Liver (tissue), 3 donors: ENCODE results near the gene ZNF888.

Experiments used
- EGR1 ChIP-seq, 2 donors: IDR thresholded peaks; 2 replicates each; pipeline ENCODE4 v1.6.1; 2016 to 2018; ENCODE audit warnings: antibody characterized with exemption in 2 of 2, low read depth in 2 of 2
- FOXA1 ChIP-seq: IDR thresholded peaks from 2 replicates; pipeline ENCODE4 v1.6.1; 2016; ENCODE audit warnings: antibody characterized with exemption
- HNF4G ChIP-seq: IDR thresholded peaks from 2 replicates; pipeline ENCODE4 v1.6.1; 2016; ENCODE audit warnings: antibody characterized with exemption
- NR2F2 ChIP-seq: IDR thresholded peaks from 2 replicates; pipeline ENCODE4 v1.6.1; 2016; ENCODE audit warnings: antibody characterized with exemption
- RAD21 ChIP-seq, 2 donors: IDR thresholded peaks; 2 replicates each; pipeline ENCODE4 v1.6.1; 2016; ENCODE audit warnings: antibody characterized with exemption in 2 of 2, mild to moderate bottlenecking in 2 of 2
- RXRA ChIP-seq, 2 donors: IDR thresholded peaks; 2 replicates each; pipeline ENCODE4 v1.6.1; 2017 to 2018; ENCODE audit warnings: antibody characterized with exemption in 2 of 2, mild to moderate bottlenecking in 1 of 2
- SP1 ChIP-seq: IDR thresholded peaks from 2 replicates; pipeline ENCODE4 v1.6.1; 2018; ENCODE audit warnings: antibody characterized with exemption, mild to moderate bottlenecking
- TAF1 ChIP-seq: conservative IDR thresholded peaks from 2 replicates; pipeline ENCODE4 v1.6.1; 2016; ENCODE audit warnings: antibody characterized with exemption, mild to moderate bottlenecking
- YY1 ChIP-seq: IDR thresholded peaks from 2 replicates; pipeline ENCODE4 v1.6.1; 2016; ENCODE audit warnings: antibody characterized with exemption, mild to moderate bottlenecking
- TF ChIP-seq, protein P1 (sequence below): fragments of 150-350 bp; IDR thresholded peaks from 2 replicates; pipeline ENCODE4 v1.5.1; 2017; ENCODE audit warnings: improper control_type of control experiment, low read depth, low read length; ENCODE audit not compliant: missing input control
- TF ChIP-seq, protein P2 (sequence below): IDR thresholded peaks from 2 replicates; pipeline ENCODE4 v1.6.1; 2016; ENCODE audit warnings: antibody characterized with exemption
- TF ChIP-seq, protein P3 (sequence below): IDR thresholded peaks from 2 replicates; pipeline ENCODE4 v1.6.1; 2016; ENCODE audit warnings: antibody characterized with exemption
- TF ChIP-seq, protein P4 (sequence below): IDR thresholded peaks from 2 replicates; pipeline ENCODE4 v1.6.1; 2016; ENCODE audit warnings: antibody characterized with exemption
- TF ChIP-seq, protein P5 (sequence below): IDR thresholded peaks from 2 replicates; pipeline ENCODE4 v1.6.1; 2016; ENCODE audit warnings: antibody characterized with exemption, mild to moderate bottlenecking
- donor health status: healthy.
- donor health status: healthy.

DNA sequence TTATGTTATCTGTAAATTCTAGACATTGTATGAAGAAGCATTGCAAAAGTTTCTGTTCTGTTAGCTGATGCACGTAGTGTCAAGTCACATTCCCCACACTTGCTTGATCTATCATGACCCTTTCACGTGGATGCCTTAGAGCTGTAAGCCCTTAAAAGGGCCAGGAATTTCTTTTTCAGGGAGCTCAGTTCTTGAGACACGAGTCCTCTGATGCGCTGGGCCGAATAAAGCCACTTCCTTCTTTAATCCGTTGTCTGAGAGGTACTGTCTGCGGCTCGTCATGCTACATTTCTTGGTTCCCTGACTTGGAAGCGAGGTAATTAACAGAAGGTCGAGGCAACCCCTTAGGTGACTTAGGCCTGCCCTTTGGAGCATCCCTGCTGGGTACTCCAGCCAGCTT, 33.7 kb upstream of the ZNF888 start:
- TF ChIP-seq, protein P1, sequence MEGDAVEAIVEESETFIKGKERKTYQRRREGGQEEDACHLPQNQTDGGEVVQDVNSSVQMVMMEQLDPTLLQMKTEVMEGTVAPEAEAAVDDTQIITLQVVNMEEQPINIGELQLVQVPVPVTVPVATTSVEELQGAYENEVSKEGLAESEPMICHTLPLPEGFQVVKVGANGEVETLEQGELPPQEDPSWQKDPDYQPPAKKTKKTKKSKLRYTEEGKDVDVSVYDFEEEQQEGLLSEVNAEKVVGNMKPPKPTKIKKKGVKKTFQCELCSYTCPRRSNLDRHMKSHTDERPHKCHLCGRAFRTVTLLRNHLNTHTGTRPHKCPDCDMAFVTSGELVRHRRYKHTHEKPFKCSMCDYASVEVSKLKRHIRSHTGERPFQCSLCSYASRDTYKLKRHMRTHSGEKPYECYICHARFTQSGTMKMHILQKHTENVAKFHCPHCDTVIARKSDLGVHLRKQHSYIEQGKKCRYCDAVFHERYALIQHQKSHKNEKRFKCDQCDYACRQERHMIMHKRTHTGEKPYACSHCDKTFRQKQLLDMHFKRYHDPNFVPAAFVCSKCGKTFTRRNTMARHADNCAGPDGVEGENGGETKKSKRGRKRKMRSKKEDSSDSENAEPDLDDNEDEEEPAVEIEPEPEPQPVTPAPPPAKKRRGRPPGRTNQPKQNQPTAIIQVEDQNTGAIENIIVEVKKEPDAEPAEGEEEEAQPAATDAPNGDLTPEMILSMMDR: no peak
- TF ChIP-seq, protein P2, sequence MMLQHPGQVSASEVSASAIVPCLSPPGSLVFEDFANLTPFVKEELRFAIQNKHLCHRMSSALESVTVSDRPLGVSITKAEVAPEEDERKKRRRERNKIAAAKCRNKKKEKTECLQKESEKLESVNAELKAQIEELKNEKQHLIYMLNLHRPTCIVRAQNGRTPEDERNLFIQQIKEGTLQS: no peak
- TF ChIP-seq RXRA (IDR thresholded peaks at IDR 0.05): no peak
- TF ChIP-seq, protein P3, sequence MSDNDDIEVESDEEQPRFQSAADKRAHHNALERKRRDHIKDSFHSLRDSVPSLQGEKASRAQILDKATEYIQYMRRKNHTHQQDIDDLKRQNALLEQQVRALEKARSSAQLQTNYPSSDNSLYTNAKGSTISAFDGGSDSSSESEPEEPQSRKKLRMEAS: no peak
- TF ChIP-seq SP1: no peak
- TF ChIP-seq NR2F2: no peak
- TF ChIP-seq, protein P4, sequence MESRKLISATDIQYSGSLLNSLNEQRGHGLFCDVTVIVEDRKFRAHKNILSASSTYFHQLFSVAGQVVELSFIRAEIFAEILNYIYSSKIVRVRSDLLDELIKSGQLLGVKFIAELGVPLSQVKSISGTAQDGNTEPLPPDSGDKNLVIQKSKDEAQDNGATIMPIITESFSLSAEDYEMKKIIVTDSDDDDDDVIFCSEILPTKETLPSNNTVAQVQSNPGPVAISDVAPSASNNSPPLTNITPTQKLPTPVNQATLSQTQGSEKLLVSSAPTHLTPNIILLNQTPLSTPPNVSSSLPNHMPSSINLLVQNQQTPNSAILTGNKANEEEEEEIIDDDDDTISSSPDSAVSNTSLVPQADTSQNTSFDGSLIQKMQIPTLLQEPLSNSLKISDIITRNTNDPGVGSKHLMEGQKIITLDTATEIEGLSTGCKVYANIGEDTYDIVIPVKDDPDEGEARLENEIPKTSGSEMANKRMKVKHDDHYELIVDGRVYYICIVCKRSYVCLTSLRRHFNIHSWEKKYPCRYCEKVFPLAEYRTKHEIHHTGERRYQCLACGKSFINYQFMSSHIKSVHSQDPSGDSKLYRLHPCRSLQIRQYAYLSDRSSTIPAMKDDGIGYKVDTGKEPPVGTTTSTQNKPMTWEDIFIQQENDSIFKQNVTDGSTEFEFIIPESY: no peak
- TF ChIP-seq, protein P5, sequence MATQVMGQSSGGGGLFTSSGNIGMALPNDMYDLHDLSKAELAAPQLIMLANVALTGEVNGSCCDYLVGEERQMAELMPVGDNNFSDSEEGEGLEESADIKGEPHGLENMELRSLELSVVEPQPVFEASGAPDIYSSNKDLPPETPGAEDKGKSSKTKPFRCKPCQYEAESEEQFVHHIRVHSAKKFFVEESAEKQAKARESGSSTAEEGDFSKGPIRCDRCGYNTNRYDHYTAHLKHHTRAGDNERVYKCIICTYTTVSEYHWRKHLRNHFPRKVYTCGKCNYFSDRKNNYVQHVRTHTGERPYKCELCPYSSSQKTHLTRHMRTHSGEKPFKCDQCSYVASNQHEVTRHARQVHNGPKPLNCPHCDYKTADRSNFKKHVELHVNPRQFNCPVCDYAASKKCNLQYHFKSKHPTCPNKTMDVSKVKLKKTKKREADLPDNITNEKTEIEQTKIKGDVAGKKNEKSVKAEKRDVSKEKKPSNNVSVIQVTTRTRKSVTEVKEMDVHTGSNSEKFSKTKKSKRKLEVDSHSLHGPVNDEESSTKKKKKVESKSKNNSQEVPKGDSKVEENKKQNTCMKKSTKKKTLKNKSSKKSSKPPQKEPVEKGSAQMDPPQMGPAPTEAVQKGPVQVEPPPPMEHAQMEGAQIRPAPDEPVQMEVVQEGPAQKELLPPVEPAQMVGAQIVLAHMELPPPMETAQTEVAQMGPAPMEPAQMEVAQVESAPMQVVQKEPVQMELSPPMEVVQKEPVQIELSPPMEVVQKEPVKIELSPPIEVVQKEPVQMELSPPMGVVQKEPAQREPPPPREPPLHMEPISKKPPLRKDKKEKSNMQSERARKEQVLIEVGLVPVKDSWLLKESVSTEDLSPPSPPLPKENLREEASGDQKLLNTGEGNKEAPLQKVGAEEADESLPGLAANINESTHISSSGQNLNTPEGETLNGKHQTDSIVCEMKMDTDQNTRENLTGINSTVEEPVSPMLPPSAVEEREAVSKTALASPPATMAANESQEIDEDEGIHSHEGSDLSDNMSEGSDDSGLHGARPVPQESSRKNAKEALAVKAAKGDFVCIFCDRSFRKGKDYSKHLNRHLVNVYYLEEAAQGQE: no peak
- no peak for TF ChIP-seq RAD21 (IDR thresholded peaks at IDR 0.05)
- no peak for TF ChIP-seq FOXA1
- TF ChIP-seq TAF1: no peak
- no peak for TF ChIP-seq EGR1 (IDR thresholded peaks at IDR 0.05; ENCODE audit: low read depth in 2 of 2)
- TF ChIP-seq HNF4G: no peak
- no peak for TF ChIP-seq YY1
